Heart left ventricle (tissue), 13 donors: ENCODE measurements around the gene TECRL.

Experiments used
- CTCF ChIP-seq, 12 donors: fragments of 200-600 bp; sonication (generic) in 4 of 12; IDR thresholded peaks; one replicate each; pipeline versions ENCODE4 v1.5.0 to v1.8.0; 2018 to 2022; ENCODE audit warnings: antibody characterized with exemption in 12 of 12, mild to moderate bottlenecking in 5 of 12
- POLR2A ChIP-seq, 2 donors: fragments of 450-650 bp; IDR thresholded peaks; one replicate each; pipeline ENCODE4 v1.6.1; 2017; ENCODE audit warnings: antibody characterized with exemption in 2 of 2, mild to moderate bottlenecking in 2 of 2, moderate library complexity in 2 of 2
- donor health status: ischemic (EF 13 %, LVEDD 7.1; RV severe dilation, severe dysfunction).
- donor health status: DM: no; HTN: yes; CAD: no.
- donor health status: DM: no; HTN: no; CAD: no.
- donor health status: ischemic (EF 25% LVEDD 6.9; RV normal size, moderate dysfunction).
- donor health status: ischemic (EF 25% LVEDD 5.7; RV mildly dilated, moderate dysfunction).
- donor health status: ischemic (EF 35%, LVEDD 5.7; RV mildly dilated, moderate dysfunction).
- donor health status: nonischemic (EF 11% LVEDD 7.7; RV severe dilation, severe dysfunction).
- donor health status: DM: yes; HTN: yes; CAD: no.
- donor health status: PGD.
- donor health status: ischemic (EF 29% LVEDD 5.4; RV normal size, mild dysfunction).
- donor health status: nonischemic (EF 23%, LVEDD 6.1; RV moderate dilation, normal function).

GRCh38 chr4:64305565-64306254 lies 103.5 kb downstream of the TECRL start:
- no peak for TF ChIP-seq CTCF (IDR thresholded peaks at IDR 0.05)
- TF ChIP-seq POLR2A (IDR thresholded peaks at IDR 0.05): no peak
